ENCODE measurements around the gene SYNE4. TPM values are rescaled to one million over a fixed set of nuclear protein-coding genes. Genes with fewer than 3 reads are reported as not detected.
A peak's percentile ranks its signal among the peaks of the same experiment; 100 is the strongest.

The SYNE4 gene
- total and polyA plus RNA-seq, 2 of the 13 experiments (the other 11 are each of a cell fraction or from before 2014, with no cell fraction given): 13.7 to 23.0 TPM

GRCh38 chr19:35963514-35963913, 45.1 kb downstream of the SYNE4 start (continued):
- no peak for TF ChIP-seq MZF1 (CRISPR knock-in tag; IDR thresholded peaks at IDR 0.05; ENCODE audit: borderline replicate concordance)
- TF ChIP-seq ZNF18 (CRISPR knock-in tag; IDR thresholded peaks at IDR 0.05; ENCODE audit: insufficient replicate concordance): no peak
- TF ChIP-seq SP4 (CRISPR knock-in tag; IDR thresholded peaks at IDR 0.05): no peak
- TF ChIP-seq ZNF619 (CRISPR knock-in tag; IDR thresholded peaks at IDR 0.05): no peak
- no peak for TF ChIP-seq CHD2 (IDR thresholded peaks at IDR 0.05; ENCODE audit: low read depth, low read length)
- TF ChIP-seq KDM5B (CRISPR knock-in tag; IDR thresholded peaks at IDR 0.05; ENCODE audit: borderline replicate concordance): 0 out of 2 replicates have a peak, but pooled peaks have one; percentile 37
- no peak for TF ChIP-seq EP300 (IDR thresholded peaks at IDR 0.05; ENCODE audit: low read depth in 2 of 2, low read length in 2 of 2)
- no peak for TF ChIP-seq EP300 (CRISPR knock-in tag; IDR thresholded peaks at IDR 0.05; ENCODE audit: borderline replicate concordance)
- no peak for TF ChIP-seq ZNF556 (CRISPR knock-in tag; IDR thresholded peaks at IDR 0.05; ENCODE audit: borderline replicate concordance)
- TF ChIP-seq, protein P1, sequence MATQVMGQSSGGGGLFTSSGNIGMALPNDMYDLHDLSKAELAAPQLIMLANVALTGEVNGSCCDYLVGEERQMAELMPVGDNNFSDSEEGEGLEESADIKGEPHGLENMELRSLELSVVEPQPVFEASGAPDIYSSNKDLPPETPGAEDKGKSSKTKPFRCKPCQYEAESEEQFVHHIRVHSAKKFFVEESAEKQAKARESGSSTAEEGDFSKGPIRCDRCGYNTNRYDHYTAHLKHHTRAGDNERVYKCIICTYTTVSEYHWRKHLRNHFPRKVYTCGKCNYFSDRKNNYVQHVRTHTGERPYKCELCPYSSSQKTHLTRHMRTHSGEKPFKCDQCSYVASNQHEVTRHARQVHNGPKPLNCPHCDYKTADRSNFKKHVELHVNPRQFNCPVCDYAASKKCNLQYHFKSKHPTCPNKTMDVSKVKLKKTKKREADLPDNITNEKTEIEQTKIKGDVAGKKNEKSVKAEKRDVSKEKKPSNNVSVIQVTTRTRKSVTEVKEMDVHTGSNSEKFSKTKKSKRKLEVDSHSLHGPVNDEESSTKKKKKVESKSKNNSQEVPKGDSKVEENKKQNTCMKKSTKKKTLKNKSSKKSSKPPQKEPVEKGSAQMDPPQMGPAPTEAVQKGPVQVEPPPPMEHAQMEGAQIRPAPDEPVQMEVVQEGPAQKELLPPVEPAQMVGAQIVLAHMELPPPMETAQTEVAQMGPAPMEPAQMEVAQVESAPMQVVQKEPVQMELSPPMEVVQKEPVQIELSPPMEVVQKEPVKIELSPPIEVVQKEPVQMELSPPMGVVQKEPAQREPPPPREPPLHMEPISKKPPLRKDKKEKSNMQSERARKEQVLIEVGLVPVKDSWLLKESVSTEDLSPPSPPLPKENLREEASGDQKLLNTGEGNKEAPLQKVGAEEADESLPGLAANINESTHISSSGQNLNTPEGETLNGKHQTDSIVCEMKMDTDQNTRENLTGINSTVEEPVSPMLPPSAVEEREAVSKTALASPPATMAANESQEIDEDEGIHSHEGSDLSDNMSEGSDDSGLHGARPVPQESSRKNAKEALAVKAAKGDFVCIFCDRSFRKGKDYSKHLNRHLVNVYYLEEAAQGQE (IDR thresholded peaks at IDR 0.05; ENCODE audit: borderline replicate concordance in 1 of 2, low read depth in 1 of 2, low read length in 2 of 2): peak; percentile 99
- no peak for TF ChIP-seq ZNF484 (CRISPR knock-in tag; IDR thresholded peaks at IDR 0.05; ENCODE audit: borderline replicate concordance, low read depth)
- TF ChIP-seq BORCS8-MEF2B (CRISPR knock-in tag; IDR thresholded peaks at IDR 0.05): peak; percentile 95
- no peak for TF ChIP-seq ZNF337 (CRISPR knock-in tag; IDR thresholded peaks at IDR 0.05; ENCODE audit: borderline replicate concordance, low read depth)
- no peak for TF ChIP-seq NFRKB (IDR thresholded peaks at IDR 0.05)
- TF ChIP-seq FOSL2 (CRISPR knock-in tag; IDR thresholded peaks at IDR 0.05): peak; percentile 42; the same call in 1 of the 2 replicates
- TF ChIP-seq ZNF382 (CRISPR knock-in tag; IDR thresholded peaks at IDR 0.05; ENCODE audit: borderline replicate concordance): no peak
- 0 out of 2 replicates have a peak, but pooled peaks have one; percentile 40 for TF ChIP-seq ZNF768 (CRISPR knock-in tag; IDR thresholded peaks at IDR 0.05)
- TF ChIP-seq, protein P2, sequence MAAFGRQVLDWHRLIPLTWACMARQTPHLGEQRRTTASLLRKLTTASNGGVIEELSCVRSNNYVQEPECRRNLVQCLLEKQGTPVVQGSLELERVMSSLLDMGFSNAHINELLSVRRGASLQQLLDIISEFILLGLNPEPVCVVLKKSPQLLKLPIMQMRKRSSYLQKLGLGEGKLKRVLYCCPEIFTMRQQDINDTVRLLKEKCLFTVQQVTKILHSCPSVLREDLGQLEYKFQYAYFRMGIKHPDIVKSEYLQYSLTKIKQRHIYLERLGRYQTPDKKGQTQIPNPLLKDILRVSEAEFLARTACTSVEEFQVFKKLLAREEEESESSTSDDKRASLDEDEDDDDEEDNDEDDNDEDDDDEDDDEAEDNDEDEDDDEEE (CRISPR knock-in tag; IDR thresholded peaks at IDR 0.05): no peak
- peak; percentile 89; the same call in 1 of the 2 replicates for TF ChIP-seq ZNF766 (CRISPR knock-in tag; IDR thresholded peaks at IDR 0.05; ENCODE audit: borderline replicate concordance)
- TF ChIP-seq CREM (IDR thresholded peaks at IDR 0.05): no peak
- no peak for TF ChIP-seq CREM (CRISPR knock-in tag; IDR thresholded peaks at IDR 0.05)
- TF ChIP-seq ZNF570 (CRISPR knock-in tag; IDR thresholded peaks at IDR 0.05; ENCODE audit: borderline replicate concordance): no peak
- peak; percentile 71; the same call in 1 of the 2 replicates for TF ChIP-seq ZNF136 (CRISPR knock-in tag; IDR thresholded peaks at IDR 0.05; ENCODE audit: low read depth)
- TF ChIP-seq KLF16 (CRISPR knock-in tag; IDR thresholded peaks at IDR 0.05): peak in 1 of 2 experiments; percentile 87; a peak in 2 of 4 replicates
- peak; percentile 96 for TF ChIP-seq WIZ (CRISPR knock-in tag; IDR thresholded peaks at IDR 0.05)
- no peak for TF ChIP-seq RCOR2 (CRISPR knock-in tag; IDR thresholded peaks at IDR 0.05)

Data from HepG2 (cell line).